Lower leg skin (tissue), 3 donors: ENCODE data around the gene HIRA.

Experiments used
- POLR2A ChIP-seq, 2 donors: fragments of 450-650 bp; IDR thresholded peaks; one replicate each; pipeline ENCODE4 v1.6.1; 2016 to 2017; ENCODE audit warnings: antibody characterized with exemption in 2 of 2, mild to moderate bottlenecking in 1 of 2, moderate library complexity in 1 of 2
- TF ChIP-seq, protein P1 (sequence below), 3 donors: fragments of 450-650 bp; IDR thresholded peaks; one replicate each; pipeline ENCODE4 v1.5.1; 2016; ENCODE audit warnings: antibody characterized with exemption in 3 of 3, mild to moderate bottlenecking in 3 of 3, moderate library complexity in 2 of 3

DNA sequence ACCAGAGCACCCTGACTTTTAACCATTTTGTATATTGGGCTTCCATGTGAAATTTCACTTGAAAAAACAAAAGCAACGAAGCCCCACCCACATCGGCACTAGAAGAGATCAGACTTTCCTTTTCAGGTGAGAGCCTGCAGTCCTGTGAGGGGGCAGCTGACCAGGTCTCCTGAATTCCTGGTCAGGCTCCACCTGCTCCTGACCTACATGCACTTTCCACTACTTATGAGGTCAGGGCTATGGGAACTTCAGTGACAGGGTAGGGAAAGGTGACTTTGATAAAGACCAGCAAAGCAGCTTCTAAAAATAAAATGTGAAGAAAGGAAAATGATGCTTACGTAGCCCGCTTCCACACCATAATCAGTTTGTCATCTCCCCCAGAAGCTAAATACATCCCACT is 24.7 kb downstream of the HIRA start:
- TF ChIP-seq, protein P1, sequence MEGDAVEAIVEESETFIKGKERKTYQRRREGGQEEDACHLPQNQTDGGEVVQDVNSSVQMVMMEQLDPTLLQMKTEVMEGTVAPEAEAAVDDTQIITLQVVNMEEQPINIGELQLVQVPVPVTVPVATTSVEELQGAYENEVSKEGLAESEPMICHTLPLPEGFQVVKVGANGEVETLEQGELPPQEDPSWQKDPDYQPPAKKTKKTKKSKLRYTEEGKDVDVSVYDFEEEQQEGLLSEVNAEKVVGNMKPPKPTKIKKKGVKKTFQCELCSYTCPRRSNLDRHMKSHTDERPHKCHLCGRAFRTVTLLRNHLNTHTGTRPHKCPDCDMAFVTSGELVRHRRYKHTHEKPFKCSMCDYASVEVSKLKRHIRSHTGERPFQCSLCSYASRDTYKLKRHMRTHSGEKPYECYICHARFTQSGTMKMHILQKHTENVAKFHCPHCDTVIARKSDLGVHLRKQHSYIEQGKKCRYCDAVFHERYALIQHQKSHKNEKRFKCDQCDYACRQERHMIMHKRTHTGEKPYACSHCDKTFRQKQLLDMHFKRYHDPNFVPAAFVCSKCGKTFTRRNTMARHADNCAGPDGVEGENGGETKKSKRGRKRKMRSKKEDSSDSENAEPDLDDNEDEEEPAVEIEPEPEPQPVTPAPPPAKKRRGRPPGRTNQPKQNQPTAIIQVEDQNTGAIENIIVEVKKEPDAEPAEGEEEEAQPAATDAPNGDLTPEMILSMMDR (IDR thresholded peaks at IDR 0.05): no peak
- no peak for TF ChIP-seq POLR2A (IDR thresholded peaks at IDR 0.05)
